T-helper 1 cell treated with Interleukin-12 subunit alpha and Interleukin-12 subunit beta and Interleukin-4 antibody, amounts not matched to agents 30 μg/mL and 1 μg/mL, for 36 hours (primary cell): ENCODE data around the gene IKZF1.

Experiments used
- H3K27ac Mint-ChIP-seq: one replicate; pipeline ENCODE4 v1.8.0; 2021; ENCODE audit warnings: mild to moderate bottlenecking, mixed read lengths
- H3K27me3 Mint-ChIP-seq: one replicate; pipeline ENCODE4 v1.8.0; 2021; ENCODE audit warnings: low read depth, mixed read lengths
- H3K36me3 Mint-ChIP-seq: one replicate; pipeline ENCODE4 v1.8.0; 2021; ENCODE audit warnings: low read depth, mixed read lengths
- H3K4me1 Mint-ChIP-seq: one replicate; pipeline ENCODE4 v1.8.0; 2021; ENCODE audit warnings: low read depth, mixed read lengths
- H3K4me3 Mint-ChIP-seq: one replicate; pipeline ENCODE4 v1.8.0; 2021; ENCODE audit warnings: mild to moderate bottlenecking, moderate library complexity, mixed read lengths
- H3K9me3 Mint-ChIP-seq: one replicate; pipeline ENCODE4 v1.8.0; 2021; ENCODE audit warnings: mixed read lengths

Gene IKZF1

GRCh38 chr7:50342616-50343114 is 38.1 kb downstream of the IKZF1 start:
- no peaks in the 10 kb centered on the region for H3K27me3 Mint-ChIP-seq
- H3K4me3 Mint-ChIP-seq: peak overlapping the region; percentile 85
- H3K9me3 Mint-ChIP-seq: no peaks in the 10 kb centered on the region
- peaks cover 63% of the 10 kb centered on the region for H3K36me3 Mint-ChIP-seq
- no peak overlapping the region for H3K27ac Mint-ChIP-seq
- H3K4me1 Mint-ChIP-seq: peaks cover 73% of the 10 kb centered on the region

- peak overlapping the region; percentile 95 for H3K27ac Mint-ChIP-seq
- peaks cover 75% of the 10 kb centered on the region for H3K36me3 Mint-ChIP-seq
- H3K27me3 Mint-ChIP-seq: no peaks in the 10 kb centered on the region
- H3K9me3 Mint-ChIP-seq: no peaks in the 10 kb centered on the region
- H3K4me3 Mint-ChIP-seq: peak overlapping the region; percentile 79
- H3K4me1 Mint-ChIP-seq: peaks cover 95% of the 10 kb centered on the region
Measured at GRCh38 chr7:50346545-50347497, 42.3 kb downstream of the IKZF1 start.

DNA sequence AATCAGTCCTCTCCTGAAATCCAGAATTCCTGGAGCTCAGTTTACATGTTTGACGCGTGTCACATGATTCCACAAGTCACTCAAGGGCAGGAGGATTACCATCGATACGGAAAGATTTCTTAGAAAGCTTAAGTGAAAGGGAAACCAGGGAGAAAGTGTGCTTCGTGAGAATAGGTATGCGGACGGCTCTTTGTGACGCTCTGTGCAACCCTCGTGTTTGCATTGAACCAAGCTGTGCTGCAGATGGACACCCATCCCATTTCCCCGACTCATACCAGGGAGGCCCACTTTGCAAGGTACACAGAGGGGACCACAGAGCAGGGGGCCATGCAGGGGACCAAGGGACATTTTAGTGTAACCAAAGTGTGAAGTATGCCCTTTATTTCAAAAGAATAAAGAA is 43.2 kb downstream of the IKZF1 start:
- Mint-ChIP-seq H3K36me3 (peaks cover 74% of the 10 kb centered on the region), H3K4me1 (peaks cover 92% of the 10 kb centered on the region), H3K27me3 (no peaks in the 10 kb centered on the region), H3K27ac (peak overlapping the region; percentile 95), H3K4me3 (peak overlapping the region; percentile 79), H3K9me3 (no peaks in the 10 kb centered on the region)

- peak overlapping the region; percentile 79 for H3K4me3 Mint-ChIP-seq
- no peaks in the 10 kb centered on the region for H3K27me3 Mint-ChIP-seq
- peaks cover 75% of the 10 kb centered on the region for H3K36me3 Mint-ChIP-seq
- H3K27ac Mint-ChIP-seq: peak overlapping the region; percentile 97
- H3K9me3 Mint-ChIP-seq: no peaks in the 10 kb centered on the region
- H3K4me1 Mint-ChIP-seq: peaks cover 93% of the 10 kb centered on the region
Measured at GRCh38 chr7:50348469-50349162, 44.1 kb downstream of the IKZF1 start.

GRCh38 chr7:50349399-50349798 is 44.9 kb downstream of the IKZF1 start:
- Mint-ChIP-seq H3K4me1 (peaks cover 93% of the 10 kb centered on the region), H3K9me3 (no peaks in the 10 kb centered on the region), H3K36me3 (peaks cover 75% of the 10 kb centered on the region), H3K27ac (peak overlapping the region; percentile 97), H3K4me3 (peak overlapping the region; percentile 74), H3K27me3 (no peaks in the 10 kb centered on the region)

GRCh38 chr7:50349963-50350944 is 45.7 kb downstream of the IKZF1 start:
- H3K27ac Mint-ChIP-seq: peak overlapping the region; percentile 97
- H3K4me3 Mint-ChIP-seq: peak overlapping the region; percentile 74
- peaks cover 77% of the 10 kb centered on the region for H3K36me3 Mint-ChIP-seq
- H3K9me3 Mint-ChIP-seq: no peaks in the 10 kb centered on the region
- H3K27me3 Mint-ChIP-seq: no peaks in the 10 kb centered on the region
- peaks cover 96% of the 10 kb centered on the region for H3K4me1 Mint-ChIP-seq

DNA sequence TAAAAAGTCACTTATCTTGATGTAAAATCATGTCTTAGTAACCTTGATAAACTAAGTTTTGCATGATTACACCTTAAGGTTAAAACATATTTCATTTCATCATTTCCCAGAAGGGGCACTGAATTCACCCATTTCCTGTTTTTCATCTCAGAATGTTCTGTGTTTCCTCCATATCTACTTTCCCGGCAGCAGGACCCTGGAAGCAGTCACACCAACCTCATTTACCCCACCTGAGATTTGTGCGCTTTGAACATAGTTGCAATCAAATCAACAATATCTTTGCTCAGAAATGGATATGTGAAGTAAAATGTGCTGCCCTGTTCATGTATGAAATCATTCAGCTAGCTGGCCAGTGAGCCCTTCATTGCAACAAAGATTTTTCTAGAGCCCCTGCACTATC is 46.8 kb downstream of the IKZF1 start:
- no peaks in the 10 kb centered on the region for H3K27me3 Mint-ChIP-seq
- no peaks in the 10 kb centered on the region for H3K9me3 Mint-ChIP-seq
- peak overlapping the region; percentile 97 for H3K27ac Mint-ChIP-seq
- H3K36me3 Mint-ChIP-seq: peaks cover 74% of the 10 kb centered on the region
- peaks cover 94% of the 10 kb centered on the region for H3K4me1 Mint-ChIP-seq
- H3K4me3 Mint-ChIP-seq: peak overlapping the region; percentile 74

DNA sequence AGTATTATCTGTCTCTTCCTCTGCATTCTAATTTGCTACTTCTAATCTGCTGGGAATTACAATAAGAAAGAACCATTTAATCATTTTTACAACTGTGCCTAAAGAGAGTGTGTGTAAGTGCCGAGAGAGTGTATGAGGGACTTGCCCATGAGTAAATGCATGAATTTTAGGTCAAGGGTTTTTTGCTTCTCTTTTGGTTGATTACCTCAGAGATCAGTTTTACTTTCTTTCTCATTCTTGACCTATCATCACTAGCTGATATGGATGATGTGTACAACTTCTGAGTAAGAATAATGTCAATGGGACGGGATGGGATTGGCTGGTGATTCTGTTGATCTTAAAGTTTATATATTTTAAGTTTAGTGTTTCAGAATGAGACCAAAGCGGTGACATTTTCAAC is 47.8 kb downstream of the IKZF1 start:
- H3K36me3 Mint-ChIP-seq: peaks cover 78% of the 10 kb centered on the region

GRCh38 chr7:50352751-50353150 is 48.2 kb downstream of the IKZF1 start:
- H3K27ac Mint-ChIP-seq: peak overlapping the region; percentile 96
- H3K27me3 Mint-ChIP-seq: no peaks in the 10 kb centered on the region
- peaks cover 79% of the 10 kb centered on the region for H3K36me3 Mint-ChIP-seq
- peak overlapping the region; percentile 58 for H3K4me3 Mint-ChIP-seq
- H3K4me1 Mint-ChIP-seq: peaks cover 94% of the 10 kb centered on the region
- no peaks in the 10 kb centered on the region for H3K9me3 Mint-ChIP-seq

More for the DNA sequence above, 47.8 kb downstream of the IKZF1 start:
- Mint-ChIP-seq H3K9me3 (no peaks in the 10 kb centered on the region), H3K4me3 (peak overlapping the region; percentile 74), H3K27ac (peak overlapping the region; percentile 97), H3K4me1 (peaks cover 94% of the 10 kb centered on the region), H3K27me3 (no peaks in the 10 kb centered on the region)

GRCh38 chr7:50353201-50353600 is 48.7 kb downstream of the IKZF1 start:
- H3K4me1 Mint-ChIP-seq: peaks cover 94% of the 10 kb centered on the region
- peaks cover 79% of the 10 kb centered on the region for H3K36me3 Mint-ChIP-seq
- peak overlapping the region; percentile 58 for H3K4me3 Mint-ChIP-seq
- no peaks in the 10 kb centered on the region for H3K27me3 Mint-ChIP-seq
- H3K27ac Mint-ChIP-seq: peak overlapping the region; percentile 96
- no peaks in the 10 kb centered on the region for H3K9me3 Mint-ChIP-seq

DNA sequence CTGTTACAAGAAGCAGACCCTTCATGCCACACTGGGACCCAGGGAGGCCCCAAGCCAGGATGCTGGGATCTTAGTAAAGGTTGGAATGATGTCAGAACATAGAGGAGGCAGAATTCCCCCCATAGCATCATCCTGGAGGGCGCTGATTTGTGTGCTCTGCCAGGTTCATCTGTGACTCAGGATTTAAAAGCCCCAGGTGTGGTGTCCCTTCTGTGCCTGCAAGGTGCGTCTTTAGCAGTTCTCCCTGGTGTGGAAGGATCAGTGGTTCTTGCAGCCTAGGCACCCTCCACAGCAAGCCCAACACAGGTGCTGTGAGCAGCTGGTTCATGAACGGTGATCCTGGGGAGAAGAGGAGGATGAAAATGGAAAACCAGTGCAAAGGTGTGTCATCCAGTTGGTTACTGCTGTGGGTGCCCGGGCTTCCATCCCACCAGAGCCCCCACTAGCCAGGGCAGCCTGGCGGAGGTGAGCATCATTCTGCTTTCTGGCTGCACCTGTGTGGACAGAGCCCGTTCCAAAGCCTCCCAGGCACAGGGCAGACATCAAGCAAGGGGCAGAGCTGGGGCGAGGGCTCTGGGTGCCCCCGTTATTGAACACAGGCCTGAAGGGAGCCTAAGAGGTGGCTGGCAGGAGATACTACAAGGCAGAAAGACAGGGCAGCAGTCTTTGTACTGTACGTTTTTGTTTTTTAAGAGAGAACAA is 49.5 kb downstream of the IKZF1 start:
- Mint-ChIP-seq H3K36me3 (peaks cover 78% of the 10 kb centered on the region), H3K4me3 (peak overlapping the region; percentile 58), H3K9me3 (no peaks in the 10 kb centered on the region), H3K4me1 (peaks cover 93% of the 10 kb centered on the region), H3K27me3 (no peaks in the 10 kb centered on the region), H3K27ac (peak overlapping the region; percentile 96)

DNA sequence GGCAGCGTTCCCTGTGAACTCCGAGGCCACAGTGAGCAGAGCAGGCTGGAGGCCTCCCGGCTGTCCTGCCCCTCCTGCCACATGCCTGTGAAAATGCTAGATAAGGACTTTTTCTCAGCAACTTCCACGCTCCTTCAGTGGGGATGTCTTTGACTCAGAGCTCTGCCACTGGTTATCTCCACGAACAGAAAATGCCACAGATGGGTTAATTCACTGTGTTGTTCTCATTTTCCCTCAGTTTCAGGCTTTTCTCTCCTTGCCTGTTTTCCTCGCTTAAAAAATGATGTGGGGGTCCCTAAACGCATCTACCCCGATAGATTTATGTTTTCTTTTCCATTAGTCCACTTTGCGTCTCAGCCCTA is 51.3 kb downstream of the IKZF1 start:
- Mint-ChIP-seq H3K27ac (peak overlapping the region; percentile 97), H3K27me3 (no peaks in the 10 kb centered on the region), H3K4me1 (peaks cover 93% of the 10 kb centered on the region), H3K4me3 (peak overlapping the region; percentile 36), H3K36me3 (peaks cover 86% of the 10 kb centered on the region), H3K9me3 (no peaks in the 10 kb centered on the region)

GRCh38 chr7:50356212-50356944 is 51.9 kb downstream of the IKZF1 start:
- peak overlapping the region; percentile 36 for H3K4me3 Mint-ChIP-seq
- no peaks in the 10 kb centered on the region for H3K9me3 Mint-ChIP-seq
- H3K27me3 Mint-ChIP-seq: no peaks in the 10 kb centered on the region
- peaks cover 93% of the 10 kb centered on the region for H3K4me1 Mint-ChIP-seq
- H3K27ac Mint-ChIP-seq: peak overlapping the region; percentile 97
- H3K36me3 Mint-ChIP-seq: peaks cover 89% of the 10 kb centered on the region
